NCI-H1930 (cell line): Measurements from ENCODE around the gene ELF3.
A peak's percentile ranks its signal among the peaks of the same experiment; 100 is the strongest.
"Not testable (repeated sequence)": the region's sequence is repeated elsewhere in the genome, so short reads cannot be mapped to it uniquely, and the experiment has no call there.

ENCODE experiments used
- DNase-seq, 2 experiments: peaks; one replicate each; lab custom pipeline; 2025; lab: John Stamatoyannopoulos, UW

Gene ELF3

GRCh38 chr1:202007805-202008489, 2.4 kb upstream of the ELF3 start:
- no peak for DNase-seq

- DNase-seq = peak; percentile 45 to 73
Observed at GRCh38 chr1:202009326-202010179, 834 bp upstream of the ELF3 start.

- no peak for DNase-seq
Observed at GRCh38 chr1:202011994-202012393, 1.6 kb downstream of the ELF3 start.

GRCh38 chr1:202012544-202013478, 2.4 kb downstream of the ELF3 start:
- DNase-seq = no peak

- DNase-seq = no peak
Observed at GRCh38 chr1:202013603-202014002, 3.2 kb downstream of the ELF3 start.

GRCh38 chr1:202014060-202014459, 3.7 kb downstream of the ELF3 start:
- no peak for DNase-seq

GRCh38 chr1:202014915-202015661, 4.7 kb downstream of the ELF3 start:
- DNase-seq = no peak

GRCh38 chr1:202015662-202015937, 5.2 kb downstream of the ELF3 start:
- no peak for DNase-seq

GRCh38 chr1:202016022-202016810, 5.8 kb downstream of the ELF3 start:
- DNase-seq = no peak

- no peak for DNase-seq
Observed at GRCh38 chr1:202016811-202017748, 6.7 kb downstream of the ELF3 start.

GRCh38 chr1:202017749-202018467, 7.5 kb downstream of the ELF3 start:
- no peak for DNase-seq

GRCh38 chr1:202018468-202019234, 8.3 kb downstream of the ELF3 start:
- no peak for DNase-seq

- not testable (repeated sequence) for DNase-seq
Observed at GRCh38 chr1:202019235-202019558, 8.8 kb downstream of the ELF3 start.

- DNase-seq = peak in 1 of 2 experiments; percentile 66
Observed at GRCh38 chr1:202023001-202023433, 12.6 kb downstream of the ELF3 start.

- DNase-seq = peak; percentile 38 to 68
Observed at GRCh38 chr1:202029171-202029665, 18.8 kb downstream of the ELF3 start.

GRCh38 chr1:202029727-202030126, 19.3 kb downstream of the ELF3 start:
- DNase-seq = no peak

GRCh38 chr1:202031796-202032195, 21.4 kb downstream of the ELF3 start:
- DNase-seq = no peak

- no peak for DNase-seq
Observed at GRCh38 chr1:202034149-202034682, 23.8 kb downstream of the ELF3 start.
